ENCODE data around the gene SNX14.

SNX14 gene

DNA sequence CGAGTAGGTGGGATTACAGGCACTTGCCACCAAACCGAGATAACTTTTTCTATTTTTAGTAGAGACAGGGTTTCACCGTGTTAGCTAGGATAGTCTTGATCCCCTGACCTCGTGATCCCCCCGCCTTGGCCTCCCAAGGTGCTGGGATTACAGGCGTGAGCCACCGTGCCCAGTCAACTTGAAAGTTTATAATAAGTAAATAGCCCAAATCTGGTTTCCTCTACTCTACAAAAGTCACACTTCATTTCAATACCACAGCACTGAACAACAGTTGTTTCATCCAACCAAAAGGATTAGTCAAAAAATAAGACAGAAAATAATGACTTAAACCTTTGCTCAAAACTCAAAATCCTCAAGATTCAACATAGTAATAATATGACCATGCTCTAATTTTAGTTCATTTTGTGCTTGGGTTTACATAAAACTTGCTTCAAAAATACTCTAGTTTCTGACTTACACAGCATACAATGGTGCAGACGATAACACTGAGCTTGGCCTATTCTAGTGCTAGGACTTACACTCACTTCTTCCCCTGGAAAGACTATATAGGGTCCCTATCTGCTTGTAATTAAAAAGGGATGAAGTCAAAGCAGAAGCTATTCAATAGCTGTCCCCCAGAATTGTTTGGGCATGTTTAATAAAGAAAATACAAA, 87.1 kb downstream of the SNX14 start:
- no peak for DNase-seq (ENCODE audit: low read depth in 4 of 4, low spot score in 1 of 4)

DNA sequence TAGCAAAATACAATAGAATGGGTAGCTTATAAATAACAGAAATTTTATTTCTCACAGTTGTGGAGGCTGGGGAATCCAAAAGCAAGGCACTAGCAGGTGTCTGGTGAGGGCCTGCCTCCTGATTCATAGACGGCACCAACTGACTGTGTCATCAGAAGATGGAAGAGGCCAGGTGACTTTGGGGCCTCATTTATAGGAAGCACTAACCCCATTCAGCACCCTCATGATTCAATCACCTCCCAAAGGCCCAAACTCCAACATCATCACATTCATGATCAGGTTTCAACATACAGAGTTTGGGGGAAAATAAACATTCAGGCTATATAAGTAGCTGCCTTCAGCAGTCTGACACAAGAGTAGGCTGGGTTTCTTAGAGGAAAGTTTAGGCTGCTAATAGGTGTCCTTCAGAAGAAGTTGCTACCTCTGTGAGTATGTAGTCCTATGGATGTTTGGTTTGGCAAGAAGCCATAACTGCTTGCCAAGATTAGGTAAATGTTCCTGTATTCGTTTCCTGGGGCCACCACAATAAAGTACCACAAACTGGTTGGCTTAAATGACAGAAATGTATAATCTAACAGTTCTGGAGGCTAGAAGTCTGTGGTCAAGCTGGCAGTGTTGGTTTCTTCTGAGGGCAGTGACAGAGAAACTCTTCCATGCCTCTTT, 94.9 kb downstream of the SNX14 start:
- DNase-seq (ENCODE audit: low read depth in 4 of 4, low spot score in 1 of 4): no peak

DNA sequence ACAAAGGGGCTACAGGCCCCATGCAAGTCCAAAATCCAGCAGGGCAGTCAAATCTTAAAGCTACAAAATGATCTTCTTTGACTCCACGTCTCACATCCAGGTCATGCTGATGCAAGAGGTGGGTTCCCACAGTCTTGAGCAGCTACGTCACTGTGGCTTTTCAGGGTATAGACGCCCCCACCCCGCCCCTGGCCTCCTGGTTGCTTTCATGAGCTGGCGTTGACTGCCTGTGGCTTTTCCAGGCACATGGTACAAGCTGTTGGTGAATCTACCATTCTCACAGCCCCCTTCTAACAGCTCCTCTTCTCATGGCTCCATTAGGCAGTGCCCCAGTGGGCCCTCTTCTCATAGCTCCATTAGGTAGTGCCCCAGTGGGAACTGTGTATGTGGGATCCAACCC, 96.8 kb downstream of the SNX14 start:
- DNase-seq (ENCODE audit: low read depth in 4 of 4, low spot score in 1 of 4): no peak

DNA sequence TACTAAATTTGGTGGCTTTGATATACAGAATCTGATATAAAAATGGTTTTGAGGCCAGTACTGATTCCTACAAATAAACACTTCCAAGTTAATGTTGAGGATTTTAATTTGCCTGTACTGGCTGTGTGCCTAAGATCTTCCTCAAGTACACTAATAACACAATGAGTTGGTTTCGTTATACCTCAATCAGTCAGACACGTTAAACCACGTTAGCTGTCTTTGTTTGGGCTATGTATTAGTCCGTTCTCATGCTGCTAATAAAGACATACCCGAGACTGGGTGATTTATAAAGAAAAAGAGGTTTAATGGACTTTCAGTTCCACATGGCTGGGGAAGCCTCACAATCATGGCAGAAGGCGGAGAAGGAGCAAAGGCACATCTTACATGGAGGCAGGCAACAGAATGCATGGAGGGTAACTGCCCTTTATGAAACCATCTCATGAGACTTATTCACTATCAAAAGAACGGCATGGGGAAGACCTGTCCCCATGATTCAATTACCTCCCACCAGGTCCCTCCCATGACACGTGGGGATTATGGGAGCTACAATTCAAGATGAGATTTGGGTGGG, 97.6 kb downstream of the SNX14 start:
- DNase-seq (ENCODE audit: low read depth in 4 of 4, low spot score in 1 of 4): no peak

DNA sequence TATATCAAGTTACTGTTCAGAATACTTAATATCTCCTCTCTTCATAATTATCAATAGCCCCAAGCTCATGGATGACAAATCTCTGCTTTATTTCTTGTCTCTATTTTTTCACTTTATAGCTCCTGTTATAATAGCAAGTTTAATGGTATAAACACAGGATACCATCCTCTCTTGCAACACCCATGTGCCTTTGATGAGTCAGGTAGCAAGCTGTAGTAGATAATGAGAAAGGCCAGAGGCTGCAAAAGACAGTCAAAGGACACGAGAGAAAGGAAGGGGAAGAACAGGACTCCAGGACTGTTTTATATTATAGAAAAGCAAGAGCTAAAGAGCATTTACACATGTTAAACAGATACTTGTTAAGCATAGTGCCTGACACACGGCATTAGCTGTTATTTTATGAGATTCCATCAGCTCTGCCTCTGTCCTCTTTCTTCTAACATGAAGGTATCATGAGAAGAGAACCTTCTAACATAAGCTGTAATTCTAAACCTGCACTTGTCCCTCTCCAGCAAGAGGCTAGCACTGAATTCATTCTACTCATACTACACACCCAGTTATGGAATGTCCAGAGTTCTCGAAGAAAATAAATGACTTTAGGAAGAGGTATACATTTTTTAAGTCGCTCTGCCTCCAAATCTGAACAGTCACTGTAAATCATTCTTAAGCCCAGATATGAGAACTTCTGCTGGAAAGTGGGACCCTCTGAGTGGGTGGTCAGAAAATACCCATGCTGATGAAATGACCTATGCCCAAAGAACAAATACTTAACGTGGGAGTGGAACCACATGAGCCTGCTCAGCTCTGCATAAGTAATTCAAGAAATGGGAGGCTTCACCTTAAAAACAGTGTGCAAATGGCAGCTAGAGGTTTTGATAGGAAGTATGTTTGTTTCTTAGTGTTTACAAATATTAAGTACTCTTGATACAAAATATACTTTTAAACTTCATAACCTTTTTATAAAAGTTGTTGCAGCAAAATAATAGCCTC, 98.8 kb downstream of the SNX14 start:
- no peak for DNase-seq (ENCODE audit: low read depth in 4 of 4, low spot score in 1 of 4)

DNA sequence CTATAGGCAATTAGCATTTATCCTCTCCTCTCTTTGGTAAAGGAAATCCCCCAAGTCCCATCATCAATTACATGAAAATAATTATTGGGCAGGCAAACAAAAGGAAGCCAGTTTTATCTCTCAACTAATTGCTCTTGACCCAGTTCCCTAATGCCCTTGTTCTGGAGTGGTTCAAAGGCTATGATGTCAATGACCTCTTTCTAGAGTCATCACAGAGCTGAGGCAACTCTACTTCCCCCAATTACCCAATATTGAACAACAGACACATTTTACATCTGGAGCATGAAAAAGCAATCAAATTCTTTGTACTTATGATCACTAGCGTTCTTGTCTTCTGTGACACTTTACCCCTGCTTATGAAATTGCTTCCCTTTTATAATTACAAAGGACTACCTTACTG, 100.3 kb downstream of the SNX14 start:
- DNase-seq (ENCODE audit: low read depth in 4 of 4, low spot score in 1 of 4): no peak

DNA sequence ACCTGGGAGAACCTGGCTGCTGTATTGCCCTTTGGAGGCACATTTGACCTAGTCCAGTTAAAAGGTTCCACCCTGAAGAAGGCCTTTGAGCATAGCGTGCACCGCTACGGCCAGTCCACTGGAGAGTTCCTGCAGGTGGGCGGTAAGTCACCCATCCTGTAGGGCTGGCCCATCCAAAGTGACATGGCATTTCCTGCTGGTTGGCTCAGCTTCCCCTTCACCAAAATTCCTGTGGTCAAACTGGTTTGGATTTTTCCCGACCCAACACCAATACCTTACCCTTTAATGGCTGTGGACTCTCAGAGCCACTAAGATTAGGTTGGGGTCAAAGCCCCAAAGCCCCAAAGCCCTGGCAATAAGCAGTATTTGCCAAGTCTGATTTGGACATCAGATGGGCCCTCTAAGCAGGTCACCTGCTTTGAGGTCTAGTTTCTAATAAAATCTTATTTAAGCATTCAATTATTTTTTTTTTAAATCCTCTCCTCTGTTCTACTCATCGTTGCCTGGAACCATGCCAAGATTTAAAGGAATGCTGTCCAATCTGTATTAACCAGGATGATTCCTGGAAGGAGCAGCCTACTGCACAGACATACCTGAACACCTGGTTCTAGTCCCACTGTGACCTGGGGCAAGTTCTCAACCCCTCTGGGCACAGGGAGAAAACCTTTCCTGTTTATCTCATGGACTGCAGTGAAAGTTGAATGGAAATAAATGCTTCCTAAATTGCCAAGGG, 103.0 kb downstream of the SNX14 start:
- no peak for DNase-seq (ENCODE audit: low read depth in 4 of 4, low spot score in 1 of 4)

DNA sequence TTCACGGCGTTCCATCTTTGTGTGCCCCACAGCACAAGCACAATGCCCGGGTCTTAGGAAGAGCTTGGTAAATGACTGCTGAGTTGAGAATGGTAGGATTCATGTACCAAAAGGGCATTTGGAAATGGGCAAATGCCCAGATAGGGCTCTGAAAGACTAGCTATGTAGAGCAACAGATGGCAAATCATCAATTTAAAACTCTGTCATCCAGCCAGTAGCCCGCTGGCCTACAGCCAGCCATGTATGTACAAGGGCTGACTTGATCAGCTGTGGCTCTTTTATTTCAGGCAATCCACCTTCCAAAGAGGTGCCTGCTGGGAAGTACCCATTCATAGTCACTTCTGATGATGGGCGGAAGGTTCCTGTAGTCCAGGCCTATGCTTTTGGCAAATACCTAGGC, 108.7 kb downstream of the SNX14 start:
- no peak for DNase-seq (ENCODE audit: low read depth in 4 of 4, low spot score in 1 of 4)

DNA sequence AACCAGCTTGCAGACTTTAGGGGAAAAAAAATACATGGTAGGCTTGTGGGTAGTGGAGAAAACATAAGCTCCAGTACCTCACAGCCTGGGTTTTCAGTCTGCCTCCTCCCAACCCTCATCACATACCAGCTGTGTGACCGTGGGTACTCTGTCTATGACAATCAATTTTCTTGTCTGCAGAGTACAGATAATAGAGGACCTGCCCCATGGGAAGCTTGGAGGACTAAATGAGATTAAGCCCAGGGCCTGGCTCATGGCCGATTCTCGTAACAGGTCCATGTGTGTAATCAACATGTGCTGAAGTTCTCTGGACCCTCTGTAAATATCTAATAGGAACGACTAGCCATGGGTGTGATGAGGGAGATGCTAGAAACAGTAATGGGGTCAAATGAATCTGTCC, 109.8 kb downstream of the SNX14 start:
- no peak for DNase-seq (ENCODE audit: low read depth in 4 of 4, low spot score in 1 of 4)

DNA sequence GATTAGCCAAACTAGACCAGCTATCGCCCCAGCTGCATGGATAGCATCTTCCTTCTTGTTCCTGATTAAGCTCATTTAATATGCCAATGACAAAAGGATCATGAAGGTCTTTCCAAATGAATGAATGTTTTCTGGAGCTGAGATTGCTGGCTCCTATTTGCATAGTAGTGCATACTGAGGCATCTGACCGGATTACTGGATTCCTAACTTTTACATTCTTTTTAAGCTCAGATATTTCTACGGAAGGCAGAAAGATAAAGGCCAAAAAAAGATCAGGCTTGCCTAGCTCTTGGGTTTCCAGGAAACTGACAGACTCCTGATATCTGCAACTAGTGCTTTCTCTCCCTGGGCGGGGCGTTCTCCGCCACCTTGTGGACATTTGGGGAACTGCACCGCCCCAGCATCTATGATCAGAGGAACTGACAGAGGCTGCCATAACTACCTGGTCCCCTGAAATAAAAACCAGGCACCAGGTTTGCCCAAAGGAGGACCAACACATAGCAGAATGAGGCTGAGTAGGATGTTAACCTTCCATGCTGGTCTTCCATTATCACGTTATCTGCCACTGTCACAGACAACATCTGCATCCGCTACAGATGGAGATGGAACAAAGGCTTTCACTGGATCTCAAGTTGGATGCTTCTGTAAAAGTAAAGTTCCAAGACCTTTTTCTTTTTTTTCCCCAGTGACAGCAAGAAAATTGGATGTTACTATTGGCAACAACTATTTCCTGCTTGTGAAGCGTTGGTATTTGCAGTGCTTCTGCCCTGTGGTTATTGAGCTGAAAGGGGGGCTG, 110.6 kb downstream of the SNX14 start:
- peak; percentile 47 to 74 (median 66) for DNase-seq (ENCODE audit: low read depth in 4 of 4, low spot score in 1 of 4)

DNA sequence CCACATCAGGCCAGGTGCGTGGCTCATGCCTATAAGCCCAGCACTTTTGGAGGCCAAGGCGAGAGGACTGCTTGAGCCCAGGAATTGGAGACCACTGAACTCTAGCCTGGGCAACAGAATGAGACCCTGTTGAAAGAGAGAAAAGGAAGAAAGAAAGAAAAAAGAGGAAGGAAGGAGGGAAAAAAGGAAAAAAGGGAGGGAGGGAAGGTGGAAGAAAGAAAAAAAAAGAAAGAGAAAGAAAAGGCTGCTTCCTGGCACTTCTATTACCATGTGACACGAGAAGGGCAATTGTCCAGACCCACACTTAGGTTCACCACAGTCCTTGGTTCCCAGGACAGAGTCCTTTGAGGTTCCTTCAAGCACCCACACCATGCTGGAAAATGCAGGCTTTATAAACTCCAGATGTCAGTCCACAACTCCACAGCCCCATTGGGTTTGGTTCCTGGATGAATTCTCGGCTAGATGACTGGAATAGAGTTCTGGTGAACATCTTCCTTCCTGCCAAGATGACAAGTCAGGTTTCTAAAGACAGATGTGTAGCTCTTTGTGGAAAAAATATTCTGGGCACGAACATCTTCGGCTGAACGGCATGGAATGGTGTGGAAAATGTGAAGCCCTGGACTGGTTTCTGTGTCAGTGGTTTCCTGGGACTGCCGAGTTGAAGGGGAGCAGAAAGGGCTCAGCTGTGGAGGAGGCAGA, 111.3 kb downstream of the SNX14 start:
- DNase-seq (ENCODE audit: low read depth in 4 of 4, low spot score in 1 of 4): no peak

DNA sequence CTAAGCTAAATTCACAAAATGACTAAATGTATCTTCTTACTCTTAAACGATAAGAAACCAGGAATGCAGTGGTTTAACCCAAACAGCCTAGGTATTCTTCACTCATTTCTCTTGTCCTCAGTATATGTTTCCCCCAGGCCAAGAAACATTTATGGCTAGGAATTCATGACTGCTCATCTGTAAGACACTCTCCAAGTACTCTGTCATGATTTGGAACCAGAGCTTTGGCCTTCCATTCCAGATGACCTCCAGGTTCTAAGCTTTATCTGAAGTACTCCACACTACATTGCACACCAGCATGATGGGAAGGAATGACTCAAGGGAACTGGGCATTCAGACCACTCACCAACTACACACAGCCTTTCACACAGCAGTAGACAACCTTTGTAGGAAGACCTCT, 114.5 kb downstream of the SNX14 start:
- no peak for DNase-seq (ENCODE audit: low read depth in 4 of 4, low spot score in 1 of 4)

DNA sequence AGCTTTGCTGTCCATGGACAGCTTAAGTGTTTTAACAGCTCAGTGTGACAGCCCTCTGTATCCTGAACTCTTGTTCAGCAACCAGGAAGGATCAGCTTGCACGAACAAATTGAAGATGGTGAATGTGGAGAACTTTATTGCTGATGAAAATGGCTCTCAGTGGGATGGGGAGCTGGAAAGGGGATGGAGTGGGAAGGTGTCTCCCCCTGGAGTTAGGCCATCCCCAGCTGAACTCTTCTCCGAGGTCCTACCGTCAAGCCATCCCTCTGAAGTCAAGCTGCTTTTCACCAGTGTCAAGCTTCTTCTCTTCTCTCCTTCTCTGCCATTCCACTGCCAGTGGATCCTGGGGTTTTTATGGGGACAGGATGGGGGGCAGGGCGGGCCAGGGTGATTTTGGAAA, 117.1 kb downstream of the SNX14 start:
- no peak for DNase-seq (ENCODE audit: low read depth in 4 of 4, low spot score in 1 of 4)

DNA sequence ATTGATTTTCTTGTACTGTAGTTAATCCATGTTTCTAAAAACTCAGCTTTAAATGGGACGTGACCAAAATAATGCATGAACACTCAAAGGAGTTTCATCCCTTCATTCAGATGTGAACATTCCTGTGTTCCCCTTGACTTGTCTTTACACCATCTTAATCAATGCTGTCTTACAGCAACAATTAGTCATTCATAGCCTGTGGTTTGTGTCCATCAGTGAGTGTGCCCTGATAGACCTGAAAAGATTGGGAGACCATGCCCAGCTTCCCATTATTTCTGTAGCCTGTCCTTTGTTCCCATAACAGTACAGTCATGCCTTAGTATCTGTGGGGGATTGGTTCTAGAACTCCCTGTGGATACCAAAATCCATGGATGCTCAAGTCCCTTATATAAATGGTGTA, 119.9 kb downstream of the SNX14 start:
- no peak for DNase-seq (ENCODE audit: low read depth in 4 of 4, low spot score in 1 of 4)

DNA sequence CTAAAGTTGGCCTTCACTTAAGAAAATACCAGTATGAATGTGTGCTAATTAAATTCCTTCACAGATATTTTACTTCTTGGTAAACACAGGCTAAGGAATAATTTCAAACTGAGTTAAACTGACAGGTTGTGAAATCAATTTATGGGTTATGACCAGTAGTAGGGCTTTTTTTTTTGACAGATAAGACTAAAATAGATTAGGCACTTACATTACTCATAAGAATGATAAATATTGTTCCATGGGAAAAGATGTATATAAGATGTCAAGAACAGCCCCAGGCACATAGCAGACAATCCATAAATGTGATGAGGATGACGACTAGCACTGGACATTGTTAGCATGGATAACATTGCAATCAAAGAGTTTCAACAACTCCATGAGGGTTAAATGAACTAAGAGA, 120.9 kb downstream of the SNX14 start:
- DNase-seq (ENCODE audit: low read depth in 4 of 4, low spot score in 1 of 4): no peak

DNA sequence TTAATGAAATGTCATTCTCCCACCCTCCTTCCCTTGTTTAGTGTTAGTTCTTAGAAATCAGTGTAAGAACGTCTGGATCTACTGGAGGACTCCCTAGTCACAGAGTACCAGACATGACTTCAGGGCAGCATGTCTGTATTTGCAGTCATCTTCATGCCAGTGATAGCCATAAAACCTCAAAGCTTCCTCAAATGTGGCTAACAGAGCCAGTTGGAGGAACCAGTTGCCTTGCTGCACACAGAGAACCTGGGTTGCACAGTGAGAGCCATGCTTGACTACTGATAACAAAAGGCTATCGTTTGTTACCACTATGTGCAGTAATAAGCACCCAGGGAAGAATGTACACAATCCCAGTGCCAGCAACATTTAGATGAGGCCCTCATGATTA, 123.6 kb downstream of the SNX14 start:
- DNase-seq (ENCODE audit: low read depth in 4 of 4, low spot score in 1 of 4): no peak

DNA sequence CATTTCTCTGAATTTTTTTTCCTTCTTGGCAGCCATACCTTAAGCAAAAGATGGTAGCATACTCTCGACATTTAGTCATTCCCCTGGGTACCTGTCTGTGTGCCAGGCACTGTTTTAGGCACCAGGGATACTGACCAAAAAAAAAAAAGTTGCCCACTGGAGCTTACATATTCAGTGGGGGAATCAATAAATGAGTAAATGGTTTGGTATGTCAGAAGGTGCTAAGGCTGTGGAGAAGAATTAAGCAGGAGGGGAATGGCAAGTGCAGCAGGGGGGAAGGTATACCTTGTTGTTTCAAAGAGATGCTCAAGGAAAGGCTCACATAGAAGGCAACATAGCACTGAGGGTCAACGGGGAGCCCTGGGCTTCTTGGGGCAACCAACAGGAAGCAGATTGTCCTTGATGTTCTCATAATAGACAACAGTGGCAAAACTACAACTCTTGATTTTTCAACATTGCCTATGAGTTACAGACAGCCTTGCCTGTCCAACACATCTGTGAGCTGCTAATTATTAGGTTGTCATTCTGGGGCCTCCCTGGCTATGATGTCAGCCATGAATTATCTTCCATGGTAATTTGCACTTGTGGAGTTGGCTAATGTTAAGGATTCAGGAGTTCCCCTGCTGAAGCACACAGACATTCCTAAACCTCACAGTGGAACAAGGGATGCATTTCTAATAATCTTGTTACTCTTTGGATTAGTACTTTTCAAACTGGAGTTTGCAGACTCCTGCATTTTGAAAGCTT, 124.2 kb downstream of the SNX14 start:
- DNase-seq (ENCODE audit: low read depth in 4 of 4, low spot score in 1 of 4): no peak

DNA sequence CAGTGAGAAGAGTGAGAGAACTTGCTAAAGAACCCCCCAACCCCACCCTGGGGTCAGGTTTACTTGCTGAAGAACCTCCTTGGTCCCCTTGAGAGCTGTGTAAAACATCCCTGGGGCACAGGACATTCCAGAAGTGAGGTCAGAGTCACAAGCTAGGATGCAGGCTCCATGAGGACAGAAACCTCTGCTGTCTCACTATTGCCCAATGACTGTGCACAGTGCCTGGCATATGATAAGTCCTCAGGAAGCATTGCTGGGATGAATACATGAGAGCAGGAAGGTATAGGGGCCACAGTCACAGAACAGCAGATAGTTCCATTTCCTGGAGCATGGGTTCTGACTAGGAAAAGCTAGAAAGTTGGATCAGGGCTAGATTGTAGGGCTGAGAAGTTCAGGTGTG, 125.3 kb downstream of the SNX14 start:
- no peak for DNase-seq (ENCODE audit: low read depth in 4 of 4, low spot score in 1 of 4)

DNA sequence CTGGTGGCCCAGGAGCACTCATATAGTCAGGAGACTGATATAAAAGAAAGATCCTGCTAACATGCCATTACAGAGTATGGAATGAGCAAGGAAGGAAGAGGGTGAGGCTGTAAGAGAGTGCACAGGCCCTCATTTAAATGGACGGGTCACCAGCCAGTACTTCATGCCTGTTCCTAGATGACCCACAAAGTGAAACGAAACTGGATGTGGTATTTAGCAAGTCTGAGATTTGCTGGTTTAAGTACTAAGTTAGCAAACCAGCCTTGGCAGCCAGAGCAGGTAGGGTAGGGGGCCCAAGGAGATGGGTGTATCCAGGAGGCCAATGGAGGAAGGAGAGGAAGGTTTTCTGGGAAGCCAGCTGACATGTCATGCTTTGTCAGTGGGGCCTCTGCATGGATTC, 127.9 kb downstream of the SNX14 start:
- no peak for DNase-seq (ENCODE audit: low read depth in 4 of 4, low spot score in 1 of 4)
